Measurements from ENCODE around the gene GJB5.

GJB5 gene

GRCh38 chr1:34794790-34795180 is 39.9 kb downstream of the GJB5 start:
- Histone ChIP-seq H3K79me2 (ENCODE audit: control insufficient read depth, low read length) (no peaks in the 10 kb centered on the region), H3K4me2 (ENCODE audit: low read length) (no peak overlapping the region), H3K9me3 (ENCODE audit: control insufficient read depth, insufficient read depth, low read length) (no peaks in the 10 kb centered on the region), H3K9me2 (replicated peaks; ENCODE audit: control insufficient read depth, low read length) (no peaks in the 10 kb centered on the region), H3K36me3 (ENCODE audit: control insufficient read depth, low read length) (no peaks in the 10 kb centered on the region), H3K4me3 (ENCODE audit: low read length) (no peak overlapping the region), H3F3A (ENCODE audit: control insufficient read depth, insufficient read depth) (no peaks in the 10 kb centered on the region), H3K27ac (ENCODE audit: low read depth, low read length) (no peak overlapping the region), H4K20me1 (ENCODE audit: control insufficient read depth, insufficient read depth, low read depth, low read length) (no peaks in the 10 kb centered on the region), H3K4me1 (ENCODE audit: control insufficient read depth, low read length) (no peaks in the 10 kb centered on the region), H3K27me3 (ENCODE audit: control insufficient read depth, low read length) (peaks cover 15% of the 10 kb centered on the region; the same call in 1 of the 2 replicates)
- TF ChIP-seq CTCF (IDR thresholded peaks at IDR 0.05; ENCODE audit: low read depth, low read length, poor library complexity, severe bottlenecking) = no peak
- no peak for TF ChIP-seq EZH2phosphoT487 (IDR thresholded peaks at IDR 0.05; ENCODE audit: borderline replicate concordance, low read length)

- Histone ChIP-seq H3K4me1 (ENCODE audit: control insufficient read depth, low read length) (no peaks in the 10 kb centered on the region), H3K9me3 (ENCODE audit: control insufficient read depth, insufficient read depth, low read length) (no peaks in the 10 kb centered on the region), H3K4me3 (ENCODE audit: low read length) (no peak overlapping the region), H3K79me2 (ENCODE audit: control insufficient read depth, low read length) (no peaks in the 10 kb centered on the region), H3K4me2 (ENCODE audit: low read length) (no peak overlapping the region), H3K27ac (ENCODE audit: low read depth, low read length) (no peak overlapping the region), H3K9me2 (replicated peaks; ENCODE audit: control insufficient read depth, low read length) (no peaks in the 10 kb centered on the region), H4K20me1 (ENCODE audit: control insufficient read depth, insufficient read depth, low read depth, low read length) (no peaks in the 10 kb centered on the region), H3F3A (ENCODE audit: control insufficient read depth, insufficient read depth) (no peaks in the 10 kb centered on the region), H3K27me3 (ENCODE audit: control insufficient read depth, low read length) (peaks cover 12% of the 10 kb centered on the region; the same call in 1 of the 2 replicates), H3K36me3 (ENCODE audit: control insufficient read depth, low read length) (no peaks in the 10 kb centered on the region)
- TF ChIP-seq EZH2phosphoT487 (IDR thresholded peaks at IDR 0.05; ENCODE audit: borderline replicate concordance, low read length) (no peak), CTCF (IDR thresholded peaks at IDR 0.05; ENCODE audit: low read depth, low read length, poor library complexity, severe bottlenecking) (no peak)
Observed at GRCh38 chr1:34795916-34796315, 41.1 kb downstream of the GJB5 start.

GRCh38 chr1:34796990-34797389 is 42.1 kb downstream of the GJB5 start:
- H3K4me2 ChIP-seq (ENCODE audit: low read length) = no peak overlapping the region
- H3K36me3 ChIP-seq (ENCODE audit: control insufficient read depth, low read length) = no peaks in the 10 kb centered on the region
- H4K20me1 ChIP-seq (ENCODE audit: control insufficient read depth, insufficient read depth, low read depth, low read length) = no peaks in the 10 kb centered on the region

More at GRCh38 chr1:34796990-34797389, 42.1 kb downstream of the GJB5 start:
- no peaks in the 10 kb centered on the region for H3K9me2 ChIP-seq (replicated peaks; ENCODE audit: control insufficient read depth, low read length)
- no peaks in the 10 kb centered on the region for H3K9me3 ChIP-seq (ENCODE audit: control insufficient read depth, insufficient read depth, low read length)
- TF ChIP-seq CTCF (IDR thresholded peaks at IDR 0.05; ENCODE audit: low read depth, low read length, poor library complexity, severe bottlenecking) (no peak), EZH2phosphoT487 (IDR thresholded peaks at IDR 0.05; ENCODE audit: borderline replicate concordance, low read length) (no peak)
- no peaks in the 10 kb centered on the region for H3K79me2 ChIP-seq (ENCODE audit: control insufficient read depth, low read length)
- peaks cover 5% of the 10 kb centered on the region; the same call in 1 of the 2 replicates for H3K27me3 ChIP-seq (ENCODE audit: control insufficient read depth, low read length)
- H3K4me3 ChIP-seq (ENCODE audit: low read length) = no peak overlapping the region
- H3K27ac ChIP-seq (ENCODE audit: low read depth, low read length) = no peak overlapping the region
- no peaks in the 10 kb centered on the region for H3F3A ChIP-seq (ENCODE audit: control insufficient read depth, insufficient read depth)
- H3K4me1 ChIP-seq (ENCODE audit: control insufficient read depth, low read length) = no peaks in the 10 kb centered on the region
